Measurements from ENCODE around the gene GCKR.

Gene GCKR

GRCh38 chr2:27572998-27573429, 76.4 kb downstream of the GCKR start:
- no peak for DNase-seq
